Measurements from ENCODE around the gene THAP4. TPM values are rescaled to one million over a fixed set of nuclear protein-coding genes. Genes with fewer than 3 reads are reported as not detected.

Gene THAP4
- total RNA-seq, 1 experiment from 2014 or later, result 71.2 TPM

DNA sequence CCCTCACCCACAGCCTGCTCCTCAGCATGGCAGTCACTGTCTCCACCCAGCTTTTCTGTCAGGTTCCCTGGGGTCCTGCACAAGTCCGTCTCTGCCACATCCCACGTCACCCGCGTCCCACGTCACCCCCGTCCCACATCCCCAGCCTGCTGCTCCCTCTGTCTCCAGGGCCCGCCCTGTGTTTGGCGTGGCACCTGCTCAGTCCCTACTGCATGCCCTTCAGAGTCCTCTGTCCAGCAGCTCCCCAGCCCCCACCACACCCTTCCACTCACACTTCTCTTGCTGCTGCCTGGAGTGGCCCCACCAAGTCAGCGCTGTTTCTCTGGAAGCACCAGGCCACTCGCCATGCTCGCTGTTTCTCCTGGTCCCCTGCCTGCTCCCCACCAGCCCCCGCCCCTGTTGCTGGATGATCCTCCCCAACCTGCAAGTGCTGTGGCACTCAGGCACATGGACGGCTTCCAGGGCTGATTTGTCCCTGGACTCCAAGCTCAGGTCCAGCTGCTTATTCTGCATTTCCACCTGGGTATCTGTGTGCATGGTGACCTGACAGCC, 19.3 kb upstream of the THAP4 start:
- no peak overlapping the region for H3K4me2 ChIP-seq (ENCODE audit: low read length)
- ChIA-PET RAD21 (ENCODE audit: low non-redundant PET in 1 of 2, low total read pairs in 2 of 2, uncharacterized antibody in 2 of 2, unreplicated experiment in 2 of 2) (no interaction called here), CTCF (no interaction called here), POLR2A (no interaction called here)
- no peaks in the 10 kb centered on the region for H3K9me3 ChIP-seq (ENCODE audit: control insufficient read depth in 1 of 2, insufficient read depth in 1 of 2, low read depth in 1 of 2, low read length in 2 of 2)
- H3K4me1 ChIP-seq (ENCODE audit: control insufficient read depth in 1 of 2, insufficient read depth in 2 of 2, low read length in 2 of 2), result no peaks in the 10 kb centered on the region
- intact Hi-C loops (cut with micrococcal nuclease), result no loop called here
- DNase-seq (ENCODE audit: low read depth, low spot score), result no peak
- no peaks in the 10 kb centered on the region for H3K9me2 ChIP-seq (ENCODE audit: insufficient read depth)
- no peak overlapping the region for H2AFZ ChIP-seq (ENCODE audit: low read depth, low read length, poor library complexity, severe bottlenecking)
- no peak overlapping the region for H3K4me3 ChIP-seq (replicated peaks in 1 of 2; ENCODE audit: low read depth in 1 of 2, low read length in 2 of 2)
- H3K27ac ChIP-seq (ENCODE audit: low read depth, low read length), result no peak overlapping the region
- H3K9ac ChIP-seq (ENCODE audit: low read length), result no peak overlapping the region
- peaks cover 24 to 29% of the 10 kb centered on the region in 2 experiments; a peak in 3 of 4 replicates for H3K36me3 ChIP-seq (ENCODE audit: control insufficient read depth in 1 of 2, insufficient read depth in 2 of 2, low read length in 2 of 2)
- no TSS peak for BruUV-seq (replicated peaks)
- H4K20me1 ChIP-seq (ENCODE audit: insufficient read depth), result no peaks in the 10 kb centered on the region
- H3K79me2 ChIP-seq (ENCODE audit: insufficient read depth, low read length), result peaks cover 18% of the 10 kb centered on the region
- no peaks in the 10 kb centered on the region for H3K27me3 ChIP-seq (ENCODE audit: insufficient read depth, low read length)
- no peak for ATAC-seq
- TF ChIP-seq RAD21 (IDR thresholded peaks at IDR 0.05; ENCODE audit: low read depth), result no peak
- TF ChIP-seq ZNF274 (IDR thresholded peaks at IDR 0.05; ENCODE audit: low read depth, low read length), result no peak
- TF ChIP-seq CTCF (IDR thresholded peaks at IDR 0.05 in 2 of 3, conservative IDR thresholded peaks at IDR 0.05 in 1 of 3; ENCODE audit: borderline replicate concordance in 1 of 3, insufficient read depth in 1 of 3, low read depth in 2 of 3, low read length in 2 of 3), result no peak
- no peak for TF ChIP-seq CEBPB (IDR thresholded peaks at IDR 0.05; ENCODE audit: low read depth)
- TF ChIP-seq, protein P1, sequence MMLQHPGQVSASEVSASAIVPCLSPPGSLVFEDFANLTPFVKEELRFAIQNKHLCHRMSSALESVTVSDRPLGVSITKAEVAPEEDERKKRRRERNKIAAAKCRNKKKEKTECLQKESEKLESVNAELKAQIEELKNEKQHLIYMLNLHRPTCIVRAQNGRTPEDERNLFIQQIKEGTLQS (IDR thresholded peaks at IDR 0.05), result no peak
- no peak for TF ChIP-seq POLR2AphosphoS5 (IDR thresholded peaks at IDR 0.05; ENCODE audit: low read depth, low read length)
- TF ChIP-seq EZH2phosphoT487 (IDR thresholded peaks at IDR 0.05; ENCODE audit: borderline replicate concordance), result no peak
- no peak for TF ChIP-seq SP1 (IDR thresholded peaks at IDR 0.05; ENCODE audit: low read depth)
- no peak for TF ChIP-seq YY1 (IDR thresholded peaks at IDR 0.05; ENCODE audit: extremely low read depth, insufficient replicate concordance, low read depth, low read length)
- TF ChIP-seq, protein P2, sequence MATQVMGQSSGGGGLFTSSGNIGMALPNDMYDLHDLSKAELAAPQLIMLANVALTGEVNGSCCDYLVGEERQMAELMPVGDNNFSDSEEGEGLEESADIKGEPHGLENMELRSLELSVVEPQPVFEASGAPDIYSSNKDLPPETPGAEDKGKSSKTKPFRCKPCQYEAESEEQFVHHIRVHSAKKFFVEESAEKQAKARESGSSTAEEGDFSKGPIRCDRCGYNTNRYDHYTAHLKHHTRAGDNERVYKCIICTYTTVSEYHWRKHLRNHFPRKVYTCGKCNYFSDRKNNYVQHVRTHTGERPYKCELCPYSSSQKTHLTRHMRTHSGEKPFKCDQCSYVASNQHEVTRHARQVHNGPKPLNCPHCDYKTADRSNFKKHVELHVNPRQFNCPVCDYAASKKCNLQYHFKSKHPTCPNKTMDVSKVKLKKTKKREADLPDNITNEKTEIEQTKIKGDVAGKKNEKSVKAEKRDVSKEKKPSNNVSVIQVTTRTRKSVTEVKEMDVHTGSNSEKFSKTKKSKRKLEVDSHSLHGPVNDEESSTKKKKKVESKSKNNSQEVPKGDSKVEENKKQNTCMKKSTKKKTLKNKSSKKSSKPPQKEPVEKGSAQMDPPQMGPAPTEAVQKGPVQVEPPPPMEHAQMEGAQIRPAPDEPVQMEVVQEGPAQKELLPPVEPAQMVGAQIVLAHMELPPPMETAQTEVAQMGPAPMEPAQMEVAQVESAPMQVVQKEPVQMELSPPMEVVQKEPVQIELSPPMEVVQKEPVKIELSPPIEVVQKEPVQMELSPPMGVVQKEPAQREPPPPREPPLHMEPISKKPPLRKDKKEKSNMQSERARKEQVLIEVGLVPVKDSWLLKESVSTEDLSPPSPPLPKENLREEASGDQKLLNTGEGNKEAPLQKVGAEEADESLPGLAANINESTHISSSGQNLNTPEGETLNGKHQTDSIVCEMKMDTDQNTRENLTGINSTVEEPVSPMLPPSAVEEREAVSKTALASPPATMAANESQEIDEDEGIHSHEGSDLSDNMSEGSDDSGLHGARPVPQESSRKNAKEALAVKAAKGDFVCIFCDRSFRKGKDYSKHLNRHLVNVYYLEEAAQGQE (IDR thresholded peaks at IDR 0.05; ENCODE audit: low read depth), result no peak
- TF ChIP-seq, protein P3, sequence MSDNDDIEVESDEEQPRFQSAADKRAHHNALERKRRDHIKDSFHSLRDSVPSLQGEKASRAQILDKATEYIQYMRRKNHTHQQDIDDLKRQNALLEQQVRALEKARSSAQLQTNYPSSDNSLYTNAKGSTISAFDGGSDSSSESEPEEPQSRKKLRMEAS (IDR thresholded peaks at IDR 0.05), result no peak
- no peak for TF ChIP-seq JUND (IDR thresholded peaks at IDR 0.05)
- TF ChIP-seq SRF (IDR thresholded peaks at IDR 0.05; ENCODE audit: low read depth), result no peak
- no peak for TF ChIP-seq ELF1 (IDR thresholded peaks at IDR 0.05; ENCODE audit: borderline replicate concordance, low read depth)
- no peak for TF ChIP-seq POLR2A (IDR thresholded peaks at IDR 0.05; ENCODE audit: borderline replicate concordance, extremely low read depth, insufficient read depth, insufficient read length)
- TF ChIP-seq FOSL1 (IDR thresholded peaks at IDR 0.05; ENCODE audit: low read depth), result no peak
- TF ChIP-seq ZFX (IDR thresholded peaks at IDR 0.05), result no peak

Measured in HCT116 (cell line).